ENCODE results near the gene ITPR1. TPM values are rescaled to one million over a fixed set of nuclear protein-coding genes. Genes with fewer than 3 reads are reported as not detected.

Gene ITPR1
- total RNA-seq, 4 donors from 2014 or later = 9.5 to 24.1 (median 17.5) TPM

- no peak for DNase-seq (ENCODE audit: low spot score in 2 of 2)
- WGBS, 2 donors = 82 to 86% methylated on average over 3 of the region's 3 CpGs
- intact Hi-C loops (cut with DNase I; ENCODE audit: low total_unique reads) = no loop called here
- no peak for TF ChIP-seq CTCF (IDR thresholded peaks at IDR 0.05)
- TF ChIP-seq POLR2A (IDR thresholded peaks at IDR 0.05) = no peak
- no peak overlapping the region for H3K4me3 ChIP-seq (ENCODE audit: low read depth, poor library complexity, severe bottlenecking)
Observed at GRCh38 chr3:4782095-4782494, 288.9 kb downstream of the ITPR1 start.

- TF ChIP-seq POLR2A (IDR thresholded peaks at IDR 0.05) (no peak), CTCF (IDR thresholded peaks at IDR 0.05) (no peak)
- H3K4me3 ChIP-seq (ENCODE audit: low read depth, poor library complexity, severe bottlenecking) = no peak overlapping the region
- 95 to 97% methylated on average over 1 of the region's 1 CpG for WGBS, 2 donors
- DNase-seq (ENCODE audit: low spot score in 2 of 2) = no peak
- intact Hi-C loops (cut with DNase I; ENCODE audit: low total_unique reads) = no loop called here
Observed at GRCh38 chr3:4785551-4785950, 292.4 kb downstream of the ITPR1 start.

GRCh38 chr3:4786431-4786830, 293.3 kb downstream of the ITPR1 start:
- WGBS, 2 donors = 63 to 90% methylated on average over 3 of the region's 3 CpGs
- no peak overlapping the region for H3K4me3 ChIP-seq (ENCODE audit: low read depth, poor library complexity, severe bottlenecking)
- no peak for TF ChIP-seq CTCF (IDR thresholded peaks at IDR 0.05)
- TF ChIP-seq POLR2A (IDR thresholded peaks at IDR 0.05) = no peak
- intact Hi-C loops (cut with DNase I; ENCODE audit: low total_unique reads) = no loop called here
- DNase-seq (ENCODE audit: low spot score in 2 of 2) = no peak

- H3K4me3 ChIP-seq (ENCODE audit: low read depth, poor library complexity, severe bottlenecking) = no peak overlapping the region
- 100% methylated on average over 4 of the region's 4 CpGs for WGBS, 2 donors
- no peak for DNase-seq (ENCODE audit: low spot score in 2 of 2)
- no peak for TF ChIP-seq CTCF (IDR thresholded peaks at IDR 0.05)
- intact Hi-C loops (cut with DNase I; ENCODE audit: low total_unique reads) = no loop called here
Observed at GRCh38 chr3:4791358-4791757, 298.2 kb downstream of the ITPR1 start.

- intact Hi-C loops (cut with DNase I; ENCODE audit: low total_unique reads) = no loop called here
- TF ChIP-seq CTCF (IDR thresholded peaks at IDR 0.05) (no peak), POLR2A (IDR thresholded peaks at IDR 0.05) (no peak)
- 92 to 93% methylated on average over 5 of the region's 5 CpGs for WGBS, 2 donors
- no peak overlapping the region for H3K4me3 ChIP-seq (ENCODE audit: low read depth, poor library complexity, severe bottlenecking)
- DNase-seq (ENCODE audit: low spot score in 2 of 2) = no peak
Observed at GRCh38 chr3:4793311-4793710, 300.2 kb downstream of the ITPR1 start.

- DNase-seq (ENCODE audit: low spot score in 2 of 2) = no peak
- no peak for TF ChIP-seq POLR2A (IDR thresholded peaks at IDR 0.05)
- no peak for TF ChIP-seq CTCF (IDR thresholded peaks at IDR 0.05)
- H3K4me3 ChIP-seq (ENCODE audit: low read depth, poor library complexity, severe bottlenecking) = no peak overlapping the region
- 82 to 93% methylated on average over 7 of the region's 7 CpGs for WGBS, 2 donors
- intact Hi-C loops (cut with DNase I; ENCODE audit: low total_unique reads) = no loop called here
Observed at GRCh38 chr3:4794331-4794730, 301.2 kb downstream of the ITPR1 start.
